Endothelial cell of umbilical vein (primary cell): ENCODE results near the gene ABTB2. TPM values are rescaled to one million over a fixed set of nuclear protein-coding genes. Genes with fewer than 3 reads are reported as not detected.

ENCODE experiments used
- BruUV-seq: library from RNA; stranded (reverse); fragments of 400-500 nt; replicated peaks from 2 replicates; lab custom pipeline; 2021; lab: Mats Ljungman, UMichigan
- CTCF ChIA-PET: fragments of 300-600, 350-600 bp; sonication (Branson Sonifier 250); formaldehyde crosslinking; loops from one replicate; lab custom pipeline; 2021; ENCODE audit warnings: antibody characterized with exemption, inconsistent platforms; lab: Charles Lee
- POLR2A ChIA-PET: fragments of 300-600, 350-600 bp; sonication (Branson Sonifier 250); formaldehyde crosslinking; loops from one replicate; lab custom pipeline; 2021; ENCODE audit warnings: antibody characterized with exemption, inconsistent platforms; lab: Charles Lee
- DNase-seq: peaks from one replicate; pipeline ENCODE4 v3.0.0-alpha.2; 2011; ENCODE audit warnings: low read depth, low spot score
- FAIRE-seq: peaks from 2 replicates; lab custom pipeline; 2011; peaks lifted over from hg19 to GRCh38; lab: Jason Lieb, UNC
- H2AFZ ChIP-seq: 2 replicates; pipeline ENCODE4 v1.6.0; 2012; ENCODE audit warnings: low read depth, low read length, control low read depth, inconsistent platforms
- H3K27ac ChIP-seq: 2 replicates; pipeline ENCODE4 v1.5.1; 2011; ENCODE audit warnings: low read depth, mild to moderate bottlenecking, control low read depth, low read length, moderate library complexity; ENCODE audit not compliant: insufficient read depth
- H3K27me3 ChIP-seq, 2 experiments: 2 replicates each; pipeline versions ENCODE4 v1.6.0 to v1.6.1; 2011; ENCODE audit warnings: low read length in 2 of 2, mixed read lengths in 1 of 2; ENCODE audit not compliant: control insufficient read depth in 2 of 2, insufficient read depth in 2 of 2
- H3K36me3 ChIP-seq, 2 experiments: 2 replicates in 1 of 2; 3 replicates in 1 of 2; pipeline ENCODE4 v1.5.1; 2011; ENCODE audit warnings: low read length in 2 of 2, mild to moderate bottlenecking in 1 of 2, moderate library complexity in 1 of 2; ENCODE audit not compliant: control insufficient read depth in 2 of 2, insufficient read depth in 2 of 2; ENCODE audit errors: extremely low read depth in 1 of 2
- H3K4me1 ChIP-seq: 3 replicates; pipeline ENCODE4 v1.5.1; 2011; ENCODE audit warnings: mild to moderate bottlenecking, low read length; ENCODE audit not compliant: control insufficient read depth, insufficient read depth; ENCODE audit errors: extremely low read depth
- H3K4me2 ChIP-seq: 2 replicates; pipeline ENCODE4 v1.6.1; 2011; ENCODE audit warnings: low read length, control low read depth, mixed read lengths; ENCODE audit not compliant: insufficient read depth
- H3K4me3 ChIP-seq, 3 experiments: fragments of 200-600 bp in 1 of 3; sonication (generic), shearing (Covaris generic) in 1 of 3; replicated peaks in 1 of 3; 2 replicates each; pipeline ENCODE4 v1.5.1; 2011 to 2016; ENCODE audit warnings: control low read depth in 3 of 3, low read length in 3 of 3, mild to moderate bottlenecking in 2 of 3, inconsistent platforms in 1 of 3, low read depth in 1 of 3, moderate library complexity in 1 of 3; ENCODE audit not compliant: insufficient read depth in 1 of 3
- H3K79me2 ChIP-seq: 2 replicates; pipeline ENCODE4 v1.6.0; 2012; ENCODE audit warnings: low read length, inconsistent platforms; ENCODE audit not compliant: control insufficient read depth, insufficient read depth
- H3K9ac ChIP-seq: replicated peaks from 2 replicates; pipeline ENCODE3; 2011; ENCODE audit warnings: low read length, control low read depth; ENCODE audit not compliant: insufficient read depth; ENCODE audit errors: extremely low read depth
- H3K9me1 ChIP-seq: replicated peaks from 3 replicates; pipeline ENCODE4 v1.6.0; 2011; ENCODE audit warnings: mild to moderate bottlenecking, low read length; ENCODE audit not compliant: control insufficient read depth, insufficient read depth; ENCODE audit errors: extremely low read depth
- H3K9me3 ChIP-seq: replicated peaks from 2 replicates; pipeline ENCODE4 v1.5.1; 2012; ENCODE audit warnings: low read length, inconsistent platforms; ENCODE audit not compliant: control insufficient read depth, insufficient read depth
- H4K20me1 ChIP-seq: replicated peaks from 2 replicates; pipeline ENCODE3; 2011; ENCODE audit warnings: mild to moderate bottlenecking, low read length; ENCODE audit not compliant: control insufficient read depth, insufficient read depth; ENCODE audit errors: extremely low read depth
- EZH2 ChIP-seq: IDR thresholded peaks from 2 replicates; pipeline ENCODE4 v1.6.1; 2012; ENCODE audit warnings: borderline replicate concordance, low read depth, mild to moderate bottlenecking, moderate library complexity, low read length, inconsistent platforms; ENCODE audit not compliant: severe bottlenecking
- FOS ChIP-seq: IDR thresholded peaks from 2 replicates; pipeline ENCODE4 v1.6.1; 2011; ENCODE audit warnings: mild to moderate bottlenecking, low read length, moderate library complexity, borderline replicate concordance; ENCODE audit not compliant: insufficient read depth
- GATA2 ChIP-seq: IDR thresholded peaks from 2 replicates; pipeline ENCODE4 v1.7.0; 2011; ENCODE audit warnings: low read depth, mild to moderate bottlenecking, moderate library complexity, mixed read lengths, low read length; ENCODE audit not compliant: insufficient read length, insufficient read depth
- JUN ChIP-seq: IDR thresholded peaks from 2 replicates; pipeline ENCODE4 v1.6.1; 2011; ENCODE audit warnings: borderline replicate concordance, low read depth; ENCODE audit not compliant: insufficient read length, insufficient read depth
- MAX ChIP-seq: IDR thresholded peaks from 2 replicates; pipeline ENCODE4 v1.6.1; 2011; ENCODE audit not compliant: insufficient read depth, insufficient read length
- MYC ChIP-seq: IDR thresholded peaks from one replicate; pipeline ENCODE4 v1.6.1; 2011; ENCODE audit warnings: mild to moderate bottlenecking, low read depth, low read length
- POLR2A ChIP-seq: IDR thresholded peaks from 2 replicates; pipeline ENCODE4 v1.6.1; 2012; ENCODE audit warnings: low read depth, mild to moderate bottlenecking, control low read depth, low read length
- POLR2AphosphoS5 ChIP-seq: IDR thresholded peaks from 2 replicates; pipeline ENCODE4 v1.6.1; 2012; ENCODE audit warnings: low read depth, mild to moderate bottlenecking, control low read depth, low read length, moderate library complexity; ENCODE audit not compliant: insufficient read depth
- dilution Hi-C: fragments of 300-500 bp; cut with MboI; formaldehyde crosslinking; loops from one replicate; pipeline ENCODE4 v1.15.0; 2019; ENCODE audit warnings: low sequenced_read_pairs; ENCODE audit not compliant: extremely low pct_ligation_motif_present
- intact Hi-C: fragments of 100-400 bp; cut with micrococcal nuclease; formaldehyde crosslinking; loops from one replicate; pipeline ENCODE4 v1.10.0; 2022
- polyA plus RNA-seq, 4 experiments: library from polyadenylated mRNA; depleted of rRNA in 3 of 4; stranded (reverse) in 3 of 4; unstranded in 1 of 4; fragments of >200 nt; gene quantifications; 2 replicates each; pipeline versions ENCODE4 v1.2.1 to v1.2.3, GENCODE V29; 2011 to 2012; ENCODE audit warnings: missing spikeins in 1 of 4
- total RNA-seq: library from RNA; stranded (reverse); gene quantifications from 2 replicates; pipeline ENCODE4 v1.2.3, GENCODE V29; 2021
- TF ChIP-seq, protein P1 (sequence below), 2 donors: IDR thresholded peaks; 1 replicate in 1 of 2; 2 replicates in 1 of 2; pipeline ENCODE4 v1.5.1; 2011; ENCODE audit warnings: low read length in 2 of 2, mild to moderate bottlenecking in 2 of 2, moderate library complexity in 2 of 2, control low read depth in 1 of 2, inconsistent platforms in 1 of 2, low read depth in 1 of 2; ENCODE audit not compliant: insufficient read depth in 1 of 2; ENCODE audit errors: extremely low read depth in 1 of 2

Gene ABTB2
- total and polyA plus RNA-seq, 2 donors (not counting 3 experiments of a cell fraction or from before 2014, with no cell fraction given) = 0.11 to 0.14 TPM

DNA sequence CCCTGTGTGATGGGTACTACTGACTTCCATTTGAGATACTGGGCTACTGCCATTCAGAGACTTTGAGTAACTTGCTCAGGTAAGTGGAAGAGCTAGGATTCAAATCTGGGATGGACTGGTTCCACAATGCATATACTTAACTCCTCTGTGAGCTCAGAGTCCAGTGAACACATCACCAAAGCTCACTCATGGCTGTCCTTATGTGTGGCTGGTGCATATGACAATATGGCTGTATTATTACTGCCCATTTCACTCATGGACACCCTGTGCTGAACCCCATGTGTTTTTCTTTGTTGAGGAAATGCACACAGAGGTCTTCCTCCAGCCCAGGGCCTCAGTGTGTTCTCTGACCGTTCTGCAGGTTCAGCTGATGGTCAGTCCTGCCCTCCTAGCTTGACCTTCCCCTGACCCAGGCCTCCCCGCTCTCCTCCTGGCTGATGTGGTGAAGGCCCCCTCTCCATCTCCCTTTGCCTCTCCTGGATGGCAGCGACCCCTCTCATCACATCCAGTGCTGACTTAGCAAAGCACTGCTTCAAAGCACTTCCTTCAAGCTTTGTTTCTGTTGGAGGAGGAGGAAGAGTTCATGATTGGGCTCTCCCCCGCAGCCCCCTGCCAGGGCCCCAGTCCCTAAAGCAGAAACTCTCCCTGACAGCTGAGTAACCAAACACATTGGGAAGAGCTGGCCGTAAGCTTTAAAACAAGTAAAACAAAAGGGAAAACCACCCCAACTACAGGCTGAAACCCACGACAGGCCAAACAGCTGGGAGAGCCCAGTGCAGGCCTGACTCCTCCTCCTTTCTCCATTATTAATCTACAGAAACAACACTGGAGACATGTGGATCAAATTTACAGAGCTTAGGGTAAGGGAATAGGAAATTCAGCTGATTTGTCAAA, 151.2 kb downstream of the ABTB2 start:
- no peaks in the 10 kb centered on the region for H3K4me1 ChIP-seq

More for the DNA sequence above, 151.2 kb downstream of the ABTB2 start:
- Histone ChIP-seq H2AFZ (no peak overlapping the region), H3K4me3 (no peak overlapping the region), H3K79me2 (no peaks in the 10 kb centered on the region), H3K36me3 (no peaks in the 10 kb centered on the region), H3K9me3 (no peaks in the 10 kb centered on the region), H3K27ac (no peak overlapping the region), H3K4me2 (no peak overlapping the region), H3K9ac (no peak overlapping the region), H3K9me1 (no peaks in the 10 kb centered on the region), H4K20me1 (no peaks in the 10 kb centered on the region), H3K27me3 (no peaks in the 10 kb centered on the region)
- FAIRE-seq (no peak), DNase-seq (no peak)
- ChIA-PET POLR2A (no interaction called here), CTCF (interaction anchor here (0.8 to 2.2 kb wide), 4 partner anchors 8 to 28 kb away, joined by 3 to 8 read pairs (median 4); no protein-coding TSS in a partner anchor)
- no TSS peak for BruUV-seq
- intact Hi-C loops (no loop called here), dilution Hi-C loops (no loop called here)
- TF ChIP-seq EZH2 (no peak), JUN (no peak), POLR2A (no peak), FOS (no peak), MAX (no peak), POLR2AphosphoS5 (no peak), MYC (no peak), GATA2 (no peak)
- TF ChIP-seq, protein P1, sequence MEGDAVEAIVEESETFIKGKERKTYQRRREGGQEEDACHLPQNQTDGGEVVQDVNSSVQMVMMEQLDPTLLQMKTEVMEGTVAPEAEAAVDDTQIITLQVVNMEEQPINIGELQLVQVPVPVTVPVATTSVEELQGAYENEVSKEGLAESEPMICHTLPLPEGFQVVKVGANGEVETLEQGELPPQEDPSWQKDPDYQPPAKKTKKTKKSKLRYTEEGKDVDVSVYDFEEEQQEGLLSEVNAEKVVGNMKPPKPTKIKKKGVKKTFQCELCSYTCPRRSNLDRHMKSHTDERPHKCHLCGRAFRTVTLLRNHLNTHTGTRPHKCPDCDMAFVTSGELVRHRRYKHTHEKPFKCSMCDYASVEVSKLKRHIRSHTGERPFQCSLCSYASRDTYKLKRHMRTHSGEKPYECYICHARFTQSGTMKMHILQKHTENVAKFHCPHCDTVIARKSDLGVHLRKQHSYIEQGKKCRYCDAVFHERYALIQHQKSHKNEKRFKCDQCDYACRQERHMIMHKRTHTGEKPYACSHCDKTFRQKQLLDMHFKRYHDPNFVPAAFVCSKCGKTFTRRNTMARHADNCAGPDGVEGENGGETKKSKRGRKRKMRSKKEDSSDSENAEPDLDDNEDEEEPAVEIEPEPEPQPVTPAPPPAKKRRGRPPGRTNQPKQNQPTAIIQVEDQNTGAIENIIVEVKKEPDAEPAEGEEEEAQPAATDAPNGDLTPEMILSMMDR (IDR thresholded peaks at IDR 0.05; ENCODE audit: extremely low read depth in 1 of 2, insufficient read depth in 1 of 2, low read depth in 1 of 2, low read length in 2 of 2) = no peak
